ENCODE data around the gene MTG2.

DNA sequence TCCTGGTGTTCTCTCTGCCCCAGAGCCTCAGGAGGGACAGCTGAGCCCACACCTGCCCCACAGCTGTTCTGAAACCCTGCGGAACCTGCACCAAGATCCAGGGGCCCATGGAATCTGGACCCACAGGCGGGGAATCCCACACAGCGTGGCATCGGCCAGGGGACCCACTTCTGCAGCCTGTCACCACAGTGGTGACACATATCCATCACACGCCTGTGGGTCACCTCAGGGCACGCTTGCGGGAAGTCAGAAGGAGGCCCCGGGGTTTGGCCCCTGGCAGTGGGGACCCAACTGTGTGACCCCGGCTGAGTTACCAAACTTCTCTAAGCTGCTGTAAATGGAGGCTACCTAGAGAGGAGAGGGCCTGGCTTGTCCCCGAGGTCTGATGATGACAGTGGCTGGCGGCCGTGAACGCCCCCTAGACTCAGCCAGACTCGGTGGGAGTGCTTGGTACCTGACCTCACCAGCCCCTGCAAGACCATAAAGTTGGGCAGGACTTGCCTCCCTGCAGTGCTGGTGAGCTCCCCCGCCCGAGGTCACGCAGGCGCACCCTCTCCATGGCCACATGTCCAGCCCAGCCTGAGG is 39.5 kb downstream of the MTG2 start:
- TF ChIP-seq POLR2A (IDR thresholded peaks at IDR 0.05) = no peak
- TF ChIP-seq POLR2AphosphoS5 (IDR thresholded peaks at IDR 0.05) = no peak
- TF ChIP-seq, protein P1, sequence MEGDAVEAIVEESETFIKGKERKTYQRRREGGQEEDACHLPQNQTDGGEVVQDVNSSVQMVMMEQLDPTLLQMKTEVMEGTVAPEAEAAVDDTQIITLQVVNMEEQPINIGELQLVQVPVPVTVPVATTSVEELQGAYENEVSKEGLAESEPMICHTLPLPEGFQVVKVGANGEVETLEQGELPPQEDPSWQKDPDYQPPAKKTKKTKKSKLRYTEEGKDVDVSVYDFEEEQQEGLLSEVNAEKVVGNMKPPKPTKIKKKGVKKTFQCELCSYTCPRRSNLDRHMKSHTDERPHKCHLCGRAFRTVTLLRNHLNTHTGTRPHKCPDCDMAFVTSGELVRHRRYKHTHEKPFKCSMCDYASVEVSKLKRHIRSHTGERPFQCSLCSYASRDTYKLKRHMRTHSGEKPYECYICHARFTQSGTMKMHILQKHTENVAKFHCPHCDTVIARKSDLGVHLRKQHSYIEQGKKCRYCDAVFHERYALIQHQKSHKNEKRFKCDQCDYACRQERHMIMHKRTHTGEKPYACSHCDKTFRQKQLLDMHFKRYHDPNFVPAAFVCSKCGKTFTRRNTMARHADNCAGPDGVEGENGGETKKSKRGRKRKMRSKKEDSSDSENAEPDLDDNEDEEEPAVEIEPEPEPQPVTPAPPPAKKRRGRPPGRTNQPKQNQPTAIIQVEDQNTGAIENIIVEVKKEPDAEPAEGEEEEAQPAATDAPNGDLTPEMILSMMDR (IDR thresholded peaks at IDR 0.05) = no peak
